Measurements from ENCODE around the gene DMD. TPM values are rescaled to one million over a fixed set of nuclear protein-coding genes. Genes with fewer than 3 reads are reported as not detected.
"Not testable (repeated sequence)": the region's sequence is repeated elsewhere in the genome, so short reads cannot be mapped to it uniquely, and the experiment has no call there.

The DMD gene
- total RNA-seq, 1 experiment from 2014 or later: 25.3 TPM

DNA sequence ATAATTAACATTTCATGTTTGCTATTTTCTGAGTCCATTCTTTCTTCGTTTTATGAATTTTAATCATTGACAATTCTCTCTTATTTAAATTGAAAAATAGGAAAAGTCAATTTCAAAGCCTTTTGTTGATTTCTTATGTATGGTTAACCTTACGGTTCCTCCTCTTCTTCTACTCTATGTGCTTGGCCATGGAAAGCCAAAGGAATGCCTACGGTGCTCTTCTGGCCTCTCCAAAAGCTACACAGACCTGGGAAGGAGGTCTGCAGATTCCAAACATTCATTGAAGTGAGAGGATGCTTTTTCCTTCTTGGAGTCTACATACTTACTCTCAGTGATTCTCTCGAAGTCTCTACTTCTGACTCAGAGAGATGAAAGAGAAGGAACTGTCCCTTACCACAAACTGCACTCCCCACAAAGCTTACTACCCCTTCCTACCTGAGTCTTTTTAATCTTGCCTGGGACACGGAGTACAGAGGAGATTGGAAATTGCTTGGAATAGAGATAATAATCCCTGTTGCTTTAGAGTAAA, 1276.4 kb downstream of the DMD start:
- H3K4me1 ChIP-seq (replicated peaks; ENCODE audit: insufficient read depth): no peaks in the 10 kb centered on the region
- no peak overlapping the region for H2AFZ ChIP-seq
- no peaks in the 10 kb centered on the region for H3K27me3 ChIP-seq (ENCODE audit: insufficient read depth, low read depth)
- no peak overlapping the region for H3K4me3 ChIP-seq
- no peaks in the 10 kb centered on the region for H3K79me2 ChIP-seq (ENCODE audit: low read depth)
- H3F3A ChIP-seq (ENCODE audit: insufficient read depth, low read depth): no peaks in the 10 kb centered on the region
- H3K36me3 ChIP-seq (ENCODE audit: low read depth): no peaks in the 10 kb centered on the region
- ChIA-PET POLR2A (ENCODE audit: unreplicated experiment) (no interaction called here), CTCF (no interaction called here)
- TF ChIP-seq, protein P1, sequence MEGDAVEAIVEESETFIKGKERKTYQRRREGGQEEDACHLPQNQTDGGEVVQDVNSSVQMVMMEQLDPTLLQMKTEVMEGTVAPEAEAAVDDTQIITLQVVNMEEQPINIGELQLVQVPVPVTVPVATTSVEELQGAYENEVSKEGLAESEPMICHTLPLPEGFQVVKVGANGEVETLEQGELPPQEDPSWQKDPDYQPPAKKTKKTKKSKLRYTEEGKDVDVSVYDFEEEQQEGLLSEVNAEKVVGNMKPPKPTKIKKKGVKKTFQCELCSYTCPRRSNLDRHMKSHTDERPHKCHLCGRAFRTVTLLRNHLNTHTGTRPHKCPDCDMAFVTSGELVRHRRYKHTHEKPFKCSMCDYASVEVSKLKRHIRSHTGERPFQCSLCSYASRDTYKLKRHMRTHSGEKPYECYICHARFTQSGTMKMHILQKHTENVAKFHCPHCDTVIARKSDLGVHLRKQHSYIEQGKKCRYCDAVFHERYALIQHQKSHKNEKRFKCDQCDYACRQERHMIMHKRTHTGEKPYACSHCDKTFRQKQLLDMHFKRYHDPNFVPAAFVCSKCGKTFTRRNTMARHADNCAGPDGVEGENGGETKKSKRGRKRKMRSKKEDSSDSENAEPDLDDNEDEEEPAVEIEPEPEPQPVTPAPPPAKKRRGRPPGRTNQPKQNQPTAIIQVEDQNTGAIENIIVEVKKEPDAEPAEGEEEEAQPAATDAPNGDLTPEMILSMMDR (conservative IDR thresholded peaks at IDR 0.05): no peak
- no peak for TF ChIP-seq EZH2 (IDR thresholded peaks at IDR 0.05; ENCODE audit: low read depth)
- DNase-seq: no peak
- BruUV-seq (replicated peaks): no TSS peak
- H3K27ac ChIP-seq: no peak overlapping the region
- H3K9me2 ChIP-seq (ENCODE audit: insufficient read depth): no peaks in the 10 kb centered on the region
- intact Hi-C loops (cut with micrococcal nuclease; ENCODE audit: unreplicated experiment): no loop called here
- no peak overlapping the region for H3K4me2 ChIP-seq
- no peaks in the 10 kb centered on the region for H4K20me1 ChIP-seq (ENCODE audit: insufficient read depth)
- no peaks in the 10 kb centered on the region; the same call in 1 of the 2 replicates for H3K9me3 ChIP-seq (ENCODE audit: insufficient read depth, low read depth)

DNA sequence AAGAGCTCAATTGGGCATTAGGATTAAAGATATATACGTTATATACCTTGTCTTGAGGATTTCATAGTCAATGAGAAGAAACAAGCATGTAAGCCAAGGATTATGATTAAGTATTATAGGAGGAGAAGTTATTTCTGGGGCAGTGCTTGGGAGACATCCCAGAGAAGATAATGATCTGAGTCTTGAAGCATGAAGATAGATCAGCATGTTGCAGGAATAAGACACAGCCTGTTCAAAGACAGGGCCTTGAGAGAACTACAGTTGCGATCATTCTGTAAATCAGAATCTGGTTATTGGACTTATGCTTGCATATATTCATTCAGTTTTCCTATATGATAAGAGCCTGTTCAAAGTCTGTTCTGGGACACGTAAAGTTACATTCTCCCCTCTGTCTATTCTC, 1277.3 kb downstream of the DMD start:
- H3K4me1 ChIP-seq (replicated peaks; ENCODE audit: insufficient read depth): no peaks in the 10 kb centered on the region
- H3K79me2 ChIP-seq (ENCODE audit: low read depth): no peaks in the 10 kb centered on the region
- ChIA-PET POLR2A (ENCODE audit: unreplicated experiment) (no interaction called here), CTCF (no interaction called here)
- no peak overlapping the region for H3K27ac ChIP-seq
- TF ChIP-seq EZH2 (IDR thresholded peaks at IDR 0.05; ENCODE audit: low read depth): no peak
- TF ChIP-seq, protein P1 (conservative IDR thresholded peaks at IDR 0.05): no peak
- no peaks in the 10 kb centered on the region for H3K9me2 ChIP-seq (ENCODE audit: insufficient read depth)
- intact Hi-C loops (cut with micrococcal nuclease; ENCODE audit: unreplicated experiment): no loop called here
- no peak overlapping the region for H3K4me3 ChIP-seq
- no peak overlapping the region for H3K4me2 ChIP-seq
- no peaks in the 10 kb centered on the region for H4K20me1 ChIP-seq (ENCODE audit: insufficient read depth)
- no peak overlapping the region for H2AFZ ChIP-seq
- H3K9me3 ChIP-seq (ENCODE audit: insufficient read depth, low read depth): no peaks in the 10 kb centered on the region; the same call in 1 of the 2 replicates
- H3K36me3 ChIP-seq (ENCODE audit: low read depth): no peaks in the 10 kb centered on the region
- no TSS peak for BruUV-seq (replicated peaks)
- no peak for DNase-seq
- H3F3A ChIP-seq (ENCODE audit: insufficient read depth, low read depth): no peaks in the 10 kb centered on the region
- no peaks in the 10 kb centered on the region for H3K27me3 ChIP-seq (ENCODE audit: insufficient read depth, low read depth)

DNA sequence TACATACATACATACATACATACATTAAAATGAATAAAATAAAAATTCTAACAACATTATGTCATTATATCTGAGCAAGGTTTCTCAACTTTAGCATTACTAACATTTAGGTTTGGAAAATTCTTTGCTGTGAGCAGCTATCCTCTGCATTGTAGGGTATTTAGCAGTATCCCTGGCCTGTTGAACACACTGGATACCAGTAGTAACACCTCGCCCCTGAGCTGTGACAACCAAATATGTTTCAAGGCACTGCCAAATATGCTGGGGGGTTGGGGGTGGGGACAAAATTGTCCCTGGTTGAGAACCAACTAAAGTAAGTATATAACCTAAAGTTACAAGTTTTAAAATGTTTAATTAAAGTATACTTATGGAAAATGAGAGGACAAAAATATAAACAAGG, 1278.6 kb downstream of the DMD start:
- H4K20me1 ChIP-seq (ENCODE audit: insufficient read depth): no peaks in the 10 kb centered on the region
- no peak for DNase-seq
- H3K79me2 ChIP-seq (ENCODE audit: low read depth): no peaks in the 10 kb centered on the region
- no peaks in the 10 kb centered on the region for H3K4me1 ChIP-seq (replicated peaks; ENCODE audit: insufficient read depth)
- TF ChIP-seq, protein P1 (conservative IDR thresholded peaks at IDR 0.05): no peak
- no peak for TF ChIP-seq EZH2 (IDR thresholded peaks at IDR 0.05; ENCODE audit: low read depth)
- H2AFZ ChIP-seq: no peak overlapping the region
- no peaks in the 10 kb centered on the region for H3K27me3 ChIP-seq (ENCODE audit: insufficient read depth, low read depth)
- intact Hi-C loops (cut with micrococcal nuclease; ENCODE audit: unreplicated experiment): no loop called here
- no peak overlapping the region for H3K27ac ChIP-seq
- no peak overlapping the region for H3K4me3 ChIP-seq
- H3K36me3 ChIP-seq (ENCODE audit: low read depth): no peaks in the 10 kb centered on the region
- ChIA-PET POLR2A (ENCODE audit: unreplicated experiment) (no interaction called here), CTCF (no interaction called here)
- no peaks in the 10 kb centered on the region; the same call in 1 of the 2 replicates for H3K9me3 ChIP-seq (ENCODE audit: insufficient read depth, low read depth)
- H3K4me2 ChIP-seq: no peak overlapping the region
- H3K9me2 ChIP-seq (ENCODE audit: insufficient read depth): no peaks in the 10 kb centered on the region
- BruUV-seq (replicated peaks): no TSS peak
- H3F3A ChIP-seq (ENCODE audit: insufficient read depth, low read depth): no peaks in the 10 kb centered on the region

DNA sequence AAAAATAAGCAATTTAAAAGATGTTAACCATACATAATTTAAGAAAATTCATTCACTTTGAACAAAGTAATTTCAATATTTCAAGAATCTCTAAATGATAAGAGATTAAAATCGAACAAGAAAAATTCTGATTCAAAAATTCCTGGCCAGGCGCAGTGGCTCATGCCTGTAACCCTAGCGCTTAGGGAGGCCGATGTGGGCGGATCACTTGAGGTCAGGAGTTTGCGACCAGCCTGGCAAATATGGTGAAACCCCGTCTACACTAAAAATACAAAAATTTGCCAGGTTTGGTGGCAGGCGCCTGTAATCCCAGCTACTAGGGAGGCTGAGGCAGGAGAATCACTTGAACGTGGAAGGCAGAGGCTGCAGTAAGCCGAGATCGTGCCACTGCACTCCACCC, 1279.0 kb downstream of the DMD start:
- H3K4me1 ChIP-seq (replicated peaks; ENCODE audit: insufficient read depth); H3K27ac ChIP-seq; BruUV-seq (replicated peaks); H2AFZ ChIP-seq; H3K4me2 ChIP-seq; H4K20me1 ChIP-seq (ENCODE audit: insufficient read depth); H3K36me3 ChIP-seq (ENCODE audit: low read depth); H3K9me3 ChIP-seq (ENCODE audit: insufficient read depth, low read depth); POLR2A ChIA-PET (ENCODE audit: unreplicated experiment); CTCF ChIA-PET; DNase-seq; H3K79me2 ChIP-seq (ENCODE audit: low read depth); intact Hi-C loops (cut with micrococcal nuclease; ENCODE audit: unreplicated experiment); H3F3A ChIP-seq (ENCODE audit: insufficient read depth, low read depth); H3K27me3 ChIP-seq (ENCODE audit: insufficient read depth, low read depth); H3K9me2 ChIP-seq (ENCODE audit: insufficient read depth); H3K4me3 ChIP-seq: not testable (repeated sequence)
